Common myeloid progenitor, CD34-positive (primary cell): ENCODE results near the gene FAM229B.

Source experiments
- CTCF ChIA-PET: fragments of 350-600 bp; sonication (Branson Sonifier 250); formaldehyde crosslinking; loops from one replicate; lab custom pipeline; 2021; ENCODE audit warnings: antibody characterized with exemption; lab: Charles Lee
- POLR2A ChIA-PET: fragments of 350-600 bp; sonication (Branson Sonifier 250); formaldehyde crosslinking; loops from one replicate; lab custom pipeline; 2021; ENCODE audit warnings: antibody characterized with exemption; lab: Charles Lee
- DNase-seq, 3 donors: peaks; one replicate each; pipeline versions ENCODE4 v3.0.0 to v3.0.0-alpha.2; 2013
- H3K27ac ChIP-seq, 2 experiments: 1 replicate in 1 of 2; 2 replicates in 1 of 2; pipeline ENCODE4 v1.7.0; 2013; ENCODE audit warnings: inconsistent platforms in 2 of 2, low read length in 2 of 2, mild to moderate bottlenecking in 2 of 2, low read depth in 1 of 2, moderate library complexity in 1 of 2; ENCODE audit not compliant: severe bottlenecking in 2 of 2, insufficient read depth in 1 of 2, poor library complexity in 1 of 2
- H3K27me3 ChIP-seq, 5 experiments: replicated peaks in 2 of 5; 1 replicate in 3 of 5; 2 replicates in 2 of 5; pipeline versions ENCODE4 v1.6.1 to v1.7.0; 2013; ENCODE audit warnings: low read length in 4 of 5, mild to moderate bottlenecking in 2 of 5, moderate library complexity in 2 of 5, inconsistent platforms in 1 of 5; ENCODE audit not compliant: insufficient read depth in 5 of 5, control insufficient read depth in 4 of 5
- H3K36me3 ChIP-seq, 4 experiments: 1 replicate in 2 of 4; 2 replicates in 2 of 4; pipeline versions ENCODE4 v1.6.1 to v1.7.0; 2013; ENCODE audit warnings: low read length in 3 of 4, control low read depth in 1 of 4, mild to moderate bottlenecking in 1 of 4; ENCODE audit not compliant: control insufficient read depth in 4 of 4, insufficient read depth in 4 of 4
- H3K4me1 ChIP-seq, 4 experiments: 1 replicate in 3 of 4; 2 replicates in 1 of 4; pipeline versions ENCODE4 v1.6.1 to v1.7.1; 2013; ENCODE audit warnings: low read length in 3 of 4, mild to moderate bottlenecking in 3 of 4, control low read depth in 1 of 4, inconsistent platforms in 1 of 4, moderate library complexity in 1 of 4; ENCODE audit not compliant: control insufficient read depth in 4 of 4, insufficient read depth in 4 of 4; ENCODE audit errors: control extremely low read depth in 1 of 4
- H3K4me3 ChIP-seq, 7 experiments: 1 replicate in 4 of 7; 2 replicates in 3 of 7; pipeline versions ENCODE4 v1.5.1 to v1.7.0; 2013; ENCODE audit warnings: mild to moderate bottlenecking in 7 of 7, low read length in 6 of 7, moderate library complexity in 6 of 7, inconsistent platforms in 2 of 7, low read depth in 2 of 7, control low read depth in 1 of 7; ENCODE audit not compliant: insufficient read depth in 4 of 7, control insufficient read depth in 1 of 7; ENCODE audit errors: extremely low read depth in 1 of 7
- H3K9me3 ChIP-seq, 5 experiments: 1 replicate in 4 of 5; 2 replicates in 1 of 5; pipeline versions ENCODE4 v1.6.1 to v1.7.1; 2013; ENCODE audit warnings: low read length in 4 of 5, mild to moderate bottlenecking in 2 of 5, inconsistent platforms in 1 of 5, low read depth in 1 of 5, moderate library complexity in 1 of 5; ENCODE audit not compliant: control insufficient read depth in 4 of 5, insufficient read depth in 2 of 5; ENCODE audit errors: control extremely low read depth in 1 of 5
- WGBS: methylation state at CpG from one replicate; pipeline ENCODE4 v1.1.5; 2013; ENCODE audit not compliant: insufficient coverage; 5-methylcytosine and 5-hydroxymethylcytosine counted together

The FAM229B gene

GRCh38 chr6:112061605-112062004, 25.8 kb upstream of the FAM229B start:
- Histone ChIP-seq H3K4me1 (peaks cover 0 to 4% (median 0%) of the 10 kb centered on the region in 4 experiments), H3K27me3 (no peaks in the 10 kb centered on the region), H3K9me3 (no peaks in the 10 kb centered on the region), H3K4me3 (no peak overlapping the region), H3K36me3 (no peaks in the 10 kb centered on the region), H3K27ac (no peak overlapping the region)
- DNase-seq = no peak
- POLR2A ChIA-PET = no interaction called here
- CTCF ChIA-PET = interaction anchor here (1.5 kb wide), 1 partner anchor 25 kb away, joined by 4 read pairs; no protein-coding TSS in a partner anchor
- WGBS = 100% methylated on average over 3 of the region's 4 CpGs

GRCh38 chr6:112062966-112063365, 24.4 kb upstream of the FAM229B start:
- Histone ChIP-seq H3K9me3 (no peaks in the 10 kb centered on the region), H3K36me3 (no peaks in the 10 kb centered on the region), H3K27me3 (no peaks in the 10 kb centered on the region), H3K4me3 (no peak overlapping the region), H3K4me1 (peaks cover 0 to 4% (median 0%) of the 10 kb centered on the region in 4 experiments), H3K27ac (no peak overlapping the region)
- ChIA-PET POLR2A (no interaction called here), CTCF (interaction anchor here (0.7 to 1.5 kb wide), 3 partner anchors 23 to 415 kb away, joined by 3 to 4 read pairs (median 4); no protein-coding TSS in a partner anchor)
- WGBS = no CpG with 5 or more reads among the region's 3 CpGs
- no peak for DNase-seq

GRCh38 chr6:112065426-112065986, 21.9 kb upstream of the FAM229B start:
- H3K9me3 ChIP-seq = no peaks in the 10 kb centered on the region
- H3K36me3 ChIP-seq = peaks cover 0 to 5% (median 2%) of the 10 kb centered on the region in 4 experiments
- H3K4me1 ChIP-seq = no peaks in the 10 kb centered on the region
- CTCF ChIA-PET = interaction anchor here (1.0 to 1.5 kb wide), 2 partner anchors 10 to 21 kb away, joined by 3 to 5 read pairs; no protein-coding TSS in a partner anchor
- WGBS = no CpG with 5 or more reads among the region's 6 CpGs
- POLR2A ChIA-PET = no interaction called here
- no peak overlapping the region for H3K27ac ChIP-seq
- no peaks in the 10 kb centered on the region for H3K27me3 ChIP-seq
- H3K4me3 ChIP-seq = no peak overlapping the region
- no peak for DNase-seq

DNA sequence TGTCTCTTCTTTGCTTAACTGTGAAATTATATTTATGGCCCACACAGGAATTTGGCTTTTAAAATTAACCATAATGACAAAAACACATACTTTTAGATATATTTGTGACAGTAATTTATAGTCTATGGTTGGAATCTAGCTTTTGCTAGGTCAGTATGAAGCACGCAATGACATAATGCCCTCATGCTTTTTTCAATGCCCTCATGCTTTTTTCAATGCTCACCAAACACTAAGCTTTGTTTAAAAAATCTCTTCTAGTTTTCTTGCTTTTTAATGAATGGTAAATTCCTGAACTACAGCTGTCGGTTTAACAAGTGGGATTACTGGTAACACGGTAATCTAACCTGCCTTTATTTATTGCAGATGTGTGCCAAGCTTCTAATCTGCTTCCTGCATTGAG, 20.8 kb upstream of the FAM229B start:
- Histone ChIP-seq H3K4me1 (no peaks in the 10 kb centered on the region), H3K36me3 (peaks cover 0 to 12% (median 7%) of the 10 kb centered on the region in 4 experiments), H3K4me3 (no peak overlapping the region), H3K27me3 (no peaks in the 10 kb centered on the region), H3K27ac (no peak overlapping the region), H3K9me3 (no peaks in the 10 kb centered on the region)
- ChIA-PET CTCF (interaction anchor here (1.1 kb wide), 1 partner anchor 8 kb away, joined by 3 read pairs; no protein-coding TSS in a partner anchor), POLR2A (no interaction called here)
- 8% methylated on average over 2 of the region's 3 CpGs for WGBS
- no peak for DNase-seq

DNA sequence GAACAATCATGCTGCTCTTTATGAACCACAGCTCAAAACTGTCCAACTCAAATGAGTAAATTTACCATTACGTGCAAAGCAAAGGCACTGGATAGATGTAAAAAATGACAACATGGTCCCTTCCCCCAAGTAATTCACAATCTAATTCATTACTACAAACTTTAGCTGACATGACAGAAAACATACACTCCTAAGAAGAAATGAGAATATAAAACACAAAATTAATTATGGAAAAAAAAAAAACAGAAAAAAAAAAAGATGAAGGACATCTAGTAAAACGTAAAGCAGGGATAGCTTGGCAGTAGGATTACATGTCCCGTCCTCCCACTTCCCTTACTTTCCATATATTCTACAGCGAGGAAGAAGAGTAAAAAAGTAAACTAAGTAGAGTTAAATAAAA, 5.8 kb upstream of the FAM229B start:
- no peak for DNase-seq
- ChIA-PET POLR2A (no interaction called here), CTCF (interaction anchor here (2.4 kb wide), 1 partner anchor 82 kb away, joined by 7 read pairs; no protein-coding TSS in a partner anchor)
- Histone ChIP-seq H3K9me3 (no peaks in the 10 kb centered on the region), H3K27me3 (no peaks in the 10 kb centered on the region), H3K4me3 (no peak overlapping the region), H3K4me1 (peaks cover 0 to 4% (median 2%) of the 10 kb centered on the region in 4 experiments), H3K27ac (no peak overlapping the region), H3K36me3 (peaks cover 0 to 23% (median 10%) of the 10 kb centered on the region in 4 experiments)
- no CpG with 5 or more reads among the region's 4 CpGs for WGBS

DNA sequence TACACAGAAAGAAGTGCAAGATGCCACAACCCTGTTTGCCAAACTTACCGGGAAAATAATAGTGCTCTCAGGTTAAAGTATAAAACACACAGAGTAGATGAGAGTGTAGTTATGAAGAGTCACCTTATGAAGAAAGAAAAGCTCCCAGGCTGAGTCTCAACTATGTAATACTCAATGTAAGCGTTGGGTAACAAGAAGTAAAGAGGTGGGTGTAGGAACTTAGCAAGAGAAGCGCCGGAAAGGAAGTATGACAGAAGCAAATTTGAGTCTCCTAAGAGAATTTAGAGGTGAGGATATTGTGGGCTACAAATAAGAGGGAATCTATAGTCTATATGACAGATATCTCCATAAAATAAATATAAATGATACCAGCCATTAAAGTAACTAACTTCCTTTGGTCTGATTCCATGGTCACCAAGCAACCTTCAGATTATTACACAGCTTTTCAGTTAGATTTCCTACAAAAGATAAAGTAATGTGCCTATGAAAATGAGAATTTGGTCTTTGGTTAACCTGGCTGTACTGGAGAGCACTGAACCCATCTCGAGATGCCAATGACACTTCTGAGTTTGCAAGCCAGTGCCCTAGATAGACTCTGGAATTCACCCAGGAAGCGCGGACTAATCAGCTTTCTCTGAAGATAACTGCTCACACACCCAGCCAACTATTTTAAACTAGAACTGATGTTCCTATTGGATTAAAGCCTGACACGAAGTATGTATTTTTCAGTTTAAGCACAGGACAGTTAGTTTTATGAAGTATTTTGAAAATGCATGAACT, 1.9 kb upstream of the FAM229B start:
- DNase-seq = no peak
- Histone ChIP-seq H3K9me3 (no peaks in the 10 kb centered on the region), H3K27ac (no peak overlapping the region), H3K36me3 (peaks cover 0 to 12% (median 8%) of the 10 kb centered on the region in 4 experiments), H3K4me1 (peaks cover 0 to 10% (median 4%) of the 10 kb centered on the region in 4 experiments), H3K4me3 (no peak overlapping the region), H3K27me3 (no peaks in the 10 kb centered on the region)
- WGBS = 97% methylated on average over 6 of the region's 8 CpGs
- POLR2A ChIA-PET = interaction anchor here (0.7 kb wide), 1 partner anchor 14 kb away, joined by 3 read pairs; no protein-coding TSS in a partner anchor
- CTCF ChIA-PET = interaction anchor here (0.6 to 3.1 kb wide), 11 partner anchors 12 to 171 kb away, joined by 3 to 21 read pairs (median 5); no protein-coding TSS in a partner anchor
